NCI-H1694 (cell line): ENCODE data around the gene RGL1.
A peak's percentile ranks its signal among the peaks of the same experiment; 100 is the strongest.

Experiments used
- DNase-seq: peaks from one replicate; lab custom pipeline; 2025; lab: John Stamatoyannopoulos, UW

Gene RGL1

GRCh38 chr1:183869664-183870063, 64.7 kb downstream of the RGL1 start:
- DNase-seq: no peak

GRCh38 chr1:183870351-183871077, 65.6 kb downstream of the RGL1 start:
- no peak for DNase-seq

- DNase-seq: peak; percentile 41
Observed at GRCh38 chr1:183871142-183871541, 66.2 kb downstream of the RGL1 start.

- DNase-seq: no peak
Observed at GRCh38 chr1:183871601-183872000, 66.7 kb downstream of the RGL1 start.

GRCh38 chr1:183872403-183872802, 67.5 kb downstream of the RGL1 start:
- no peak for DNase-seq

GRCh38 chr1:183873642-183874041, 68.7 kb downstream of the RGL1 start:
- DNase-seq: no peak

GRCh38 chr1:183876309-183876708, 71.4 kb downstream of the RGL1 start:
- no peak for DNase-seq

- DNase-seq: no peak
Observed at GRCh38 chr1:183877053-183877720, 72.3 kb downstream of the RGL1 start.

- no peak for DNase-seq
Observed at GRCh38 chr1:183879494-183879893, 74.6 kb downstream of the RGL1 start.

GRCh38 chr1:183879966-183880365, 75.0 kb downstream of the RGL1 start:
- no peak for DNase-seq

- DNase-seq: no peak
Observed at GRCh38 chr1:183880531-183881243, 75.8 kb downstream of the RGL1 start.

GRCh38 chr1:183881387-183882131, 76.6 kb downstream of the RGL1 start:
- DNase-seq: peak; percentile 23

- DNase-seq: no peak
Observed at GRCh38 chr1:183882335-183883167, 77.6 kb downstream of the RGL1 start.

GRCh38 chr1:183883623-183884022, 78.7 kb downstream of the RGL1 start:
- DNase-seq: no peak

- DNase-seq: no peak
Observed at GRCh38 chr1:183884526-183884925, 79.6 kb downstream of the RGL1 start.

GRCh38 chr1:183885142-183885735, 80.3 kb downstream of the RGL1 start:
- DNase-seq: no peak

GRCh38 chr1:183886083-183886828, 81.3 kb downstream of the RGL1 start:
- no peak for DNase-seq

GRCh38 chr1:183886853-183887252, 81.9 kb downstream of the RGL1 start:
- no peak for DNase-seq

- DNase-seq: no peak
Observed at GRCh38 chr1:183887826-183888819, 83.2 kb downstream of the RGL1 start.
